Activated naive CD4-positive, alpha-beta T cell treated with anti-CD3 and anti-CD28 coated beads, Interleukin-2, amount 50 U/mL, for 24 hours (primary cell): Measurements from ENCODE around the gene ELP1.
"Not testable (repeated sequence)": the region's sequence is repeated elsewhere in the genome, so short reads cannot be mapped to it uniquely, and the experiment has no call there.

Experiments used
- H3K27ac Mint-ChIP-seq: one replicate; pipeline ENCODE4 v1.8.0; 2021; ENCODE audit warnings: mild to moderate bottlenecking, mixed read lengths
- H3K27me3 Mint-ChIP-seq: one replicate; pipeline ENCODE4 v1.8.0; 2021; ENCODE audit warnings: mixed read lengths
- H3K36me3 Mint-ChIP-seq: one replicate; pipeline ENCODE4 v1.8.0; 2021; ENCODE audit warnings: mixed read lengths
- H3K4me1 Mint-ChIP-seq: one replicate; pipeline ENCODE4 v1.8.0; 2021; ENCODE audit warnings: mixed read lengths
- H3K4me3 Mint-ChIP-seq: one replicate; pipeline ENCODE4 v1.8.0; 2021; ENCODE audit warnings: mild to moderate bottlenecking, mixed read lengths
- H3K9me3 Mint-ChIP-seq: one replicate; pipeline ENCODE4 v1.8.0; 2021; ENCODE audit warnings: mixed read lengths

The ELP1 gene

DNA sequence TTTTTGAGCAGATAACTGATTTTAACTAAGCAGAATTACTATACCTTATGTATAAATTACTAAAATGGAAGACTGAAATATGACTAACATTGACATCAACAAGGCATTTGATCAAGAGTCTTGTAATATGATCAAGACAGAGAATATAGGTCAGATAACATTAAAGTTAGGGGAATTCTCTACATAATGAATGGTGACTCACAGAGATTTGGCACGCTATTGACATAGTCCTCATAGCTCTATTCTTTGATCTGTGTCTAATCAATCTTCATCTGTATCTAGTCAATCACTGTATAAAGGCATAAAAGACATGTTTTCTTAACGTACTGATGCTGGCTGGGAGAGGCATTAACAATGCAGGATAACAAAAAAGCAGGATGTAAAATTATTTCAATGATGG lies 17.7 kb upstream of the ELP1 start:
- no peak overlapping the region for H3K27ac Mint-ChIP-seq
- no peaks in the 10 kb centered on the region for H3K9me3 Mint-ChIP-seq
- H3K27me3 Mint-ChIP-seq = no peaks in the 10 kb centered on the region
- no peak overlapping the region for H3K4me3 Mint-ChIP-seq
- H3K4me1 Mint-ChIP-seq = no peaks in the 10 kb centered on the region
- no peaks in the 10 kb centered on the region for H3K36me3 Mint-ChIP-seq

DNA sequence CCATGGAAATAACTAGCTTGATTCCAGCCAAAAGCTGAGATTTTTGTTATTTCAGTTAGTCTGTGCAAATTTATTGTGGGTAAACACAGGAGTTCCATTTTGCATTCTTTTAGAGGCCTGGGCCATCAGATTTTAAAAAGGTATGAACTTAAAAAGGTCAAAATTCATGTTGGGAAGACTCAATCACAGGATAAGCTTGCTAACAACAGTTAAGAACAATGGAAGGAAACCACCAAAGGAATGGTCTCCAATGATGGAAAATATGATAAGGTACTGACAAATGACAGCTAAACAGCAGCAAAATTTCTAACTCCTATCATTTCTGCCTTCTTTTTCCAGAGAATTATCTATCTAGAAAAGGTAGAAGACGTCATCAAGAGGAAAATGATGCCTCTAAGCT lies 16.2 kb upstream of the ELP1 start:
- H3K4me3 Mint-ChIP-seq = no peak overlapping the region

DNA sequence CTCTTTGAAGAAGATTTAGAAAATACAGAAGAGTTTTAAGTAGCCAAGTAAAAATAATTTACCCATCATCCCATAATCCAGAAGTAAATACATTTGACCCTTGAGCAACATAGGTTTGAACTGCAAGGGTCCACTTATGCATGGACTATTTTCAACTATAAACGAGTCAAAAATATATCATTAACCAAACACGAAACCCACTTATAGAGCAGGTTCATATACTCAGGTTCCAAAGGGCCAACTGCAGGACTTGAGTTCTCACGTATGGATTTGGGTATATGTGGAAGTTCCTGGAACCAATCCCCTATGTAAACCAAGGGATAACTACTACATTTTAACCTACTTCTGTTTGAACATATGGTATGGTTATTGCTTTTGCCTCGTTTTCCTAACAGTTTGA lies 6.1 kb upstream of the ELP1 start:
- H3K4me3 Mint-ChIP-seq = no peak overlapping the region
- H3K9me3 Mint-ChIP-seq = no peaks in the 10 kb centered on the region
- no peak overlapping the region for H3K27ac Mint-ChIP-seq
- H3K36me3 Mint-ChIP-seq = peaks cover 2% of the 10 kb centered on the region
- peaks cover 10% of the 10 kb centered on the region for H3K4me1 Mint-ChIP-seq
- H3K27me3 Mint-ChIP-seq = no peaks in the 10 kb centered on the region

More for the DNA sequence above, 16.2 kb upstream of the ELP1 start:
- Mint-ChIP-seq H3K27ac (no peak overlapping the region), H3K4me1 (no peaks in the 10 kb centered on the region), H3K27me3 (no peaks in the 10 kb centered on the region), H3K9me3 (no peaks in the 10 kb centered on the region), H3K36me3 (peaks cover 2% of the 10 kb centered on the region)

DNA sequence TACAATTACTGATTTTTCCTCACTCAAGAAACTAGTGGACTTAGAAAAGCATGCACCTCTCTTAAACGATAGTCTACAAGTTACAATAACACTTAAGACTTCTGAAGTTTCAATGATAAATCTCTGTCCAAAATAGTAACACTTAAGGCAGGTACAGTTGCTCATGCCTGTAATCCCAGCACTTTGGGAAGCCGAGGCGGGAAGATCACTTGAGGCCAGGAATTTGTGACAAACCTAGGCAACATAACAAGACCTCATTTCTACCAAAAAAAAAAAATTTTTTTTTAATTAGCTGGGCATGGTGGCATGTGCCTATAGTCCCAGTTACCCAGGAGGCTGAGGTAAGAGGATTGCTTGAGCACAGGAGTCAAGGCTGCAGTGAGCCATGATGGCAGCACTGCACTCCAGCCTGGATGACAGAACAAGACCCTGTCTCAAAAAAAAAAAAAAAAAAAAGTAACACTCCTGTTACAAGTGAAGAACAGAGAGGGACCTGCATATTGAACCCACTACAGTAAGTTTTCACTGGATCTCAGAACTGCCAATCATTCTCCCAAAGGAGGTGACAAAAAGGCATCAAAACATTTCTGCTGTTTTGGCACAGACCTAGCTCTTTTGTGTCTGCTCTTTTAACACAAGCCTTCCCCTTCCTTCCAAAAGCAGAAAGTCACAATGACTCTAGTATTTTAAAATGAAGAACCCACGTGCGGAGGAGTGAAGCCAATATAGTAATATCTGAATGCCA lies 3.8 kb upstream of the ELP1 start:
- no peak overlapping the region for H3K4me3 Mint-ChIP-seq
- H3K9me3 Mint-ChIP-seq = no peaks in the 10 kb centered on the region
- peaks cover 2% of the 10 kb centered on the region for H3K36me3 Mint-ChIP-seq
- no peak overlapping the region for H3K27ac Mint-ChIP-seq
- no peaks in the 10 kb centered on the region for H3K27me3 Mint-ChIP-seq
- H3K4me1 Mint-ChIP-seq = peaks cover 21% of the 10 kb centered on the region

DNA sequence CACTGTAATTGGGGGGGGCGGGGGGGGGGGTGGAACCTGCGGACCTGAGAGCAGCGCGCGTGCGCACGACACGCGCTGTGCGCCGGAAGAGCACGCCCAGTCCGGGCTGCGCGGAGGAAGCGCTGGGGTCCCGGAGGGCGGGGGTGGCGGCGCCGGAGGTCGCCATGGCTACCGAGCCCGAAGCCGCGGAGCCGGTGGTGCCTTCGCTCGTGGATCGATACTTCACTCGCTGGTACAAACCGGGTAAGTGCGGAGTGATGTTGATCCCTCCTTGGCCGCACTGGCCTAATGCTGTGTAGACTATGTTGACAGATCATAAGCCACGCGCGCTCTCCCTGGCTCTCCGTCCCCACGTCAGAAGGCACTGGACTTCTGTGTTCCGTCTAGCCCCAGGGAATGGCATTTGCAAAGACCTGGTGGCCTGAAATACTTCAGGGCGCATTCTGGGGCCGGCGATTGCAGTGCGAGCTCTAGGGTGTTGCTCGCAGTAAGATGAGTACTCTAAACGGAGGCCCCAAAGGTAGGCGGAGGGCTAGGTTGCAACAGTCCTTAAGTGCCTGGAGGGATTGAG lies 484 bp upstream of the ELP1 start, which contains the start of gene ABITRAM:
Gene ABITRAM, plus strand, starts transcription at position 78 of the 571 bp plus-strand sequence. Its CDS starts 87 bp downstream, at position 165.
- Mint-ChIP-seq H3K36me3 (peaks cover 2% of the 10 kb centered on the region), H3K27ac (peak within 1 kb of the TSS; percentile 98), H3K4me3 (peak within 1 kb of the TSS; percentile 97), H3K4me1 (peaks cover 35% of the 10 kb centered on the region), H3K9me3 (no peaks in the 10 kb centered on the region), H3K27me3 (no peaks in the 10 kb centered on the region)

DNA sequence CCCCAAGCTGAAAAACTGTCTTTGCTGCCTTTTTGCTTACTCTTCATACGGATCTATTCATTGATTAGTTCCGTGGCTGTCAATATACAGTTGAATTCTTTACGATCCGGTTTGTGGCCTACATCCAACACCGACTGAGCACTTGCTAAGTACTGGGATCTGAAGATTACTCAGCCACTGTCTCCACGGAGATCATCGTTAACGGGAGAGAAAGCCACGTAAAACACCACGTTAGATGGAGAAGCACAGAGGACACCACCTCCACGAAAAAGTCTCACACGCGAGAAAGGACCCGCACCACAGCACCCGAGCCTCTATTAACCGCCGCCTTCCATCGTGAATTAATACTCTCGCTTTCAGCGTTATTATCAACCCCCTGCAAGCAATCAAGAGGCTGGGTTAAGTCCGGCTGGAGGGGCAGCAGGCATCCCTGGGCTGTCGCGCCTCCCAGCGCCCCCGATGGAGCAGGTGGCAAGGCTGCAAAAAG lies 650 bp downstream of the ELP1 start:
- peaks cover 5% of the 10 kb centered on the region for H3K36me3 Mint-ChIP-seq
- H3K4me1 Mint-ChIP-seq = peaks cover 38% of the 10 kb centered on the region
- no peaks in the 10 kb centered on the region for H3K27me3 Mint-ChIP-seq
- no peaks in the 10 kb centered on the region for H3K9me3 Mint-ChIP-seq
- H3K27ac Mint-ChIP-seq = peak overlapping the region; percentile 98
- H3K4me3 Mint-ChIP-seq = peak overlapping the region; percentile 97

DNA sequence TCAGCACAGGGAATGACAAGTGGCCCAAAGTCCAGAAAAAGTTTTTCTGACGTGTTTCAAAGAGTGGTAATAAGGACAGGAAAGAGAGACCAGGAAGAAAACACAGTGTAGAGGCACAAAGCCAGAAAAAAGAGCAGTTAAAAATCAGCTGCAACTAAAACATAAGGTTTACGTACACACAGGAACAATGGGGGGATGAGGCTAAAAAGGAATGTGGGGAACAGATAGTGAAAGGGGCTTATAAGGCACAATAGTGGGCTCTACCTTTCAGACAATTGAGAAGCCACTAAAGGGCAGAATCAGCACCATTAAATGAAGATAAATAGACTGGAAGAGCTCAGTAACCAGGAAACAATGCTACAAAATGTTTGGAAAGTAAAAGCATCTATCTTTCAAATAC lies 5.5 kb downstream of the ELP1 start:
- H3K4me1 Mint-ChIP-seq = peaks cover 29% of the 10 kb centered on the region
- H3K36me3 Mint-ChIP-seq = peaks cover 28% of the 10 kb centered on the region
- no peak overlapping the region for H3K4me3 Mint-ChIP-seq
- no peaks in the 10 kb centered on the region for H3K9me3 Mint-ChIP-seq
- H3K27me3 Mint-ChIP-seq = no peaks in the 10 kb centered on the region
- H3K27ac Mint-ChIP-seq = no peak overlapping the region

DNA sequence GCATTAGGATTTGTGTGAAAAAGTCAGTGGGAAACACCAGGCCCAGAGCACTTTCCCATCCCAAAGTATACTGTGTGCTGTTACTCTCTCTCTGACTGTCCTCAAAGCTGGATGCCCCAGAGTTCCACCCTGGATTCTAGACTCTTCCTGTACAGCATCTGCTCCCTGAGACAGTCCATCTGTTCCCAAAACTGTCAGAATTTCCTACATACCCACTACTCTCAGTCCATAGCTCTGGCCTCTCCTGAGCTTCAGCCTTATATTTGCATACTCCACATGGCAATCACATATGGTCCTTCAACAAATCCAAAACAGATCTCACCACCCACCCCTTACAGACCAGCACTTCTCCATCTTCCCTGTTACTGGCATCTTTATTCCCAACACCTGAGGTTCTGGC lies 9.5 kb downstream of the ELP1 start:
- peaks cover 31% of the 10 kb centered on the region for H3K36me3 Mint-ChIP-seq
- H3K27me3 Mint-ChIP-seq = no peaks in the 10 kb centered on the region
- no peak overlapping the region for H3K4me3 Mint-ChIP-seq
- no peak overlapping the region for H3K27ac Mint-ChIP-seq
- no peaks in the 10 kb centered on the region for H3K9me3 Mint-ChIP-seq
- H3K4me1 Mint-ChIP-seq = peaks cover 9% of the 10 kb centered on the region

DNA sequence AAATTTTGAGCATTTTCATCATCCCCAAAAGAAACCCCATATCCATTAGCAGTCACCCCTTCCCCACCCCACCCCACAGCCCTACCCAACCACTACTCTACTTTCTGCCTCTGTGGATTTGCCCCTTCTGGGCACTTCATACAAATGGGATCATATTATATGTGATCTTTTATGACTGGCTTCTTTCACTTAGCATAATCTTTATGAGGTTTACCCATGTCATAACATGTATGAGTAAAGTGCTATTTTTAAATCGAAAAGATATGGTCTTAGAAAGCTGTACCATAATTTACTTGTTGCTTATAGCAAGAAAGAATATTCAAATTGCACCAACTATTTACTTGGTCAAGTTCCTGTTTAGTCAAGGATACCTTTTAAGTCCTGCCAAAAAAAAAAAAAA lies 12.7 kb downstream of the ELP1 start:
- Mint-ChIP-seq H3K36me3 (peaks cover 30% of the 10 kb centered on the region), H3K4me3 (no peak overlapping the region), H3K27me3 (no peaks in the 10 kb centered on the region), H3K9me3 (no peaks in the 10 kb centered on the region), H3K27ac (no peak overlapping the region), H3K4me1 (peaks cover 4% of the 10 kb centered on the region)

DNA sequence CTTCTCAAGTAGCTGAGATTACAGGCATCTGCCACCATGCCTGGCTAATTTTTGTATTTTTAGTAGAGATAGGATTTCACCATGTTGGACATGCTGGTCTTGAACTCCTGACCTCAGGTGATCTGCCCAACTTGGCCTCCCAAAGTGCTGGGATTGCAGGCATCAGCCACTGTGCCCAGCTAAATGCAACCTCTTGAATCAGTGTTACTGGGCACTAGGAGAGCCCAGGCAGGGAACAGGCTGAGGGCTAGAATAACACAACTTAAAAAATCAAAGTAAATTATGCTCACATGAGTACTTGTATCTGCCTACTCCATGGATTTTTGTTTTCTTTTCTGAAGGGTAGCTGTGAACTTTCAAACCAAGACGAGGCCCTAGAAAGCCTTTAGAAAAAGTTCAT lies 13.5 kb downstream of the ELP1 start:
- peaks cover 30% of the 10 kb centered on the region for H3K36me3 Mint-ChIP-seq
- H3K9me3 Mint-ChIP-seq, H3K4me3 Mint-ChIP-seq, H3K27me3 Mint-ChIP-seq, H3K27ac Mint-ChIP-seq, H3K4me1 Mint-ChIP-seq: not testable (repeated sequence)

DNA sequence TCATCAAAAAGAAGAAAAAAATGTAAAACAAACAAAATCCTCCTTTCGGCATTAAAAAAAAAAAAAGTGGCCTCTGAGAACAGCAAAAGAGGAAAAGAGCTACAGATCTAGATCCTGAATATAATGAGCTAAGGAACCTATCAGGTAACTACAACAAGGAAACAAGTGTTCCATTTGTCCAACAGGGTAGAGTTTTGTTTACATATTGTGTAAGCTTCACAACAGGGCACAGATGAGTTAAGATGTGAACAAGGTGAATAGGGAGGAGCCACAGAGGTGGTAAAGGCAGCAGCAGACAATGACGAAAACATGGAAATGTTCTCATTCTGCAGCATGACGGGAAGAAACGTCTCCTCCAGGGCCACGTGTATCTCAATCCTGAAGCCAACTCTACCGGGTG lies 14.4 kb downstream of the ELP1 start:
- H3K27ac Mint-ChIP-seq = peak overlapping the region; percentile 68
- no peaks in the 10 kb centered on the region for H3K27me3 Mint-ChIP-seq
- H3K4me1 Mint-ChIP-seq = peaks cover 2% of the 10 kb centered on the region
- H3K36me3 Mint-ChIP-seq = peaks cover 24% of the 10 kb centered on the region
- H3K4me3 Mint-ChIP-seq = no peak overlapping the region
- H3K9me3 Mint-ChIP-seq = no peaks in the 10 kb centered on the region

DNA sequence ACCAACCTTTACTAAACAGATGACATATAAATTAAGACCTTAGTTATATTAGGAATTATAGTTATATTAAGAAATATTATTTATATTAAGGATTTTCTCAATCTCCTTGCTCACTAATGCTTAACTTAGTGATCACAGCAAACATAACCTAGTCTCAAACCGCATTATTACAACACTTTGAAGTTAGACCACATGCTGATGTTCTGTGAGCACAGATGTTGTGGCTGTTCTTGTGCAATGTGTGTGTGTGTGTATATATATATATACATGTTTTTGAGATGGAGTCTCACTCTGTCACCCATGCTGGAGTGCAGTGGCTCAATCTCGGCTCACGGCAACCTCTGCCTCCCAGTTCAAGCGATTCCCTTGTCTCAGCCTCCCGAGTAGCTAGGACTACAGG lies 20.5 kb downstream of the ELP1 start:
- Mint-ChIP-seq H3K27ac (no peak overlapping the region), H3K27me3 (no peaks in the 10 kb centered on the region), H3K36me3 (peaks cover 29% of the 10 kb centered on the region)

DNA sequence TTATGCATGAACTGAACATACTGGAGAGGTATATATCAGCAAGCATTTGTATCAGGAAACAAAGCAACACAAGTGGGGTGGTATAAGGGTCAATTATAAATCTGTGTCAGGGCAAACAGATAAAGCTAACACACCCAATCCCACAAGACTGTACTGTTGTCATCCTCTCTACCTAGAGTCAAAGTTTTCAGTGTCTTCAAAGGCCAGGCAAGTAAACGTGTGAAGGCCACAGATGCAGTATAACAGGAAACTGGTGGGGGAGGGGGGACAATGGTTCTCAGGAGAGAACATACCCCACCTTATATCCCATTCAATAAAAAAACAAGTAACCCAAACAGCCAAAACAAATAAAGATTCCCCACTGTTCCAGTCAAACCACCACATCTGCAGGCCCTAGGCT lies 22.1 kb downstream of the ELP1 start:
- Mint-ChIP-seq H3K27me3 (no peaks in the 10 kb centered on the region), H3K27ac (peak overlapping the region; percentile 79), H3K4me3 (no peak overlapping the region), H3K4me1 (peaks cover 20% of the 10 kb centered on the region), H3K9me3 (no peaks in the 10 kb centered on the region), H3K36me3 (peaks cover 33% of the 10 kb centered on the region)

More for the DNA sequence above, 20.5 kb downstream of the ELP1 start:
- Mint-ChIP-seq H3K9me3 (no peaks in the 10 kb centered on the region), H3K4me3 (no peak overlapping the region), H3K4me1 (peaks cover 20% of the 10 kb centered on the region)

DNA sequence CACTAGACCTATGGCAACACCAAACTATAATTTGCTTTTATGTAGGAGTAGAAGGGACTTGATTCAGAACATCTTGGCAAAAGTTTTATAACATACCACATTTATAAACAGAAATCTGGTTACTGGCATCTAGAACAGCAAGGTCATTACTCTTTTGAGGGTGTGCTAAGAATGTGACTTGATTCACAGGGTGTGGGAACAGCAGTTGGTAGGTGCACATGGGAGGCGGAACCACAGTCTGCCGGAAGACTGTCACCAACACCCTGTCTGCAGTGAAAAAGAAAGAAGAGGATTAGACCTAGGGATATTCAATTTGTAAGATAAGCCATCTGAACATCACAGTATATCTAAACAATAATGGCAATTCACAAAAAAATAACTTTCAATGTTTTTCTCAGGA lies 23.0 kb downstream of the ELP1 start:
- H3K4me1 Mint-ChIP-seq = peaks cover 20% of the 10 kb centered on the region

DNA sequence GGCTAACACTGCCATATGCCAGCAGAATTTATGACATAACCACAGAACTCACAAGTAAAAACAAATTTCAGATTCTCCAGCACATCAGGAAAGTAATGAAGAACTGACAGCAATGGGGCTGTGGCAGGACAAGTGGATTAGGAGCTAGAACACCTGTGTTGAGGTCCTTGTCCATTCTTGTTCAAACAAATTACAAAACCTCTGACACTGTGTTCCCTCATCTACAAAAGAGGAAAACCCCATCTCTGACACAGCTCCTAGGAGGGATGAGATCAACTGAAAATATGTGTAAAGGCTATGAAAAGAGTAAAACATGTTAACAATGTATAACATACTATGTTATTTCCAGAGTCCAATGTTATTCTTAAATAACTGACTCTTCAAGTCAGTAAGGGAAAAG lies 23.5 kb downstream of the ELP1 start:
- no peaks in the 10 kb centered on the region for H3K9me3 Mint-ChIP-seq
- H3K27ac Mint-ChIP-seq = no peak overlapping the region
- H3K4me1 Mint-ChIP-seq = peaks cover 20% of the 10 kb centered on the region
- no peak overlapping the region for H3K4me3 Mint-ChIP-seq
- H3K27me3 Mint-ChIP-seq = no peaks in the 10 kb centered on the region
- peaks cover 31% of the 10 kb centered on the region for H3K36me3 Mint-ChIP-seq

More for the DNA sequence above, 23.0 kb downstream of the ELP1 start:
- Mint-ChIP-seq H3K9me3 (no peaks in the 10 kb centered on the region), H3K4me3 (no peak overlapping the region), H3K27me3 (no peaks in the 10 kb centered on the region), H3K36me3 (peaks cover 33% of the 10 kb centered on the region), H3K27ac (no peak overlapping the region)

DNA sequence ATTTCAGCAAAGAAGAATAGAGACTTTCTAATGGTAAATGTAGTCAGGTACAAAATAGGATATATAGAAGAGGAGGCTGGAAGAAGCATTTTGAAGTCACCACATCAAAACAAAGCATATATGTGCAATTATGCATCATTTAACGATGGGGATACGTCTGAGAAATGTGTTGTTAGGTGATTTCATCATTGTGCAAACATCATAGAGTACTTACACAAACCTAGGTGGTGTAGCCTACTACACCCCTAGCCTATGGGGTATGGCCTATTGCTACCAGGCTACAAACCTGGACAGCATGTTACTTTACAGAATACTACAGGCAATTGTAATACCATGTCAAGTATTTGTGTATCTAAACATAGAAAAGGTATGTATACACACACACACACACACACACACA lies 28.4 kb downstream of the ELP1 start:
- Mint-ChIP-seq H3K27me3 (no peaks in the 10 kb centered on the region), H3K36me3 (peaks cover 40% of the 10 kb centered on the region), H3K4me1 (peaks cover 3% of the 10 kb centered on the region), H3K9me3 (no peaks in the 10 kb centered on the region), H3K4me3 (no peak overlapping the region), H3K27ac (no peak overlapping the region)
